Loucy (cell line): Measurements from ENCODE around the gene DISP3.

ENCODE experiments used
- H2AFZ ChIP-seq: fragments of 200-600 bp; sonication (generic); 2 replicates; pipeline ENCODE4 v1.6.0; 2016; ENCODE audit warnings: antibody characterized with exemption, mild to moderate bottlenecking, low read length, moderate library complexity
- H3F3A ChIP-seq: fragments of 200-600 bp; 2 replicates; pipeline ENCODE4 v1.6.0; 2016; ENCODE audit warnings: antibody characterized with exemption, low read depth, mild to moderate bottlenecking
- H3K27me3 ChIP-seq: fragments of 200-600 bp; sonication (generic); 2 replicates; pipeline ENCODE4 v1.6.1; 2014; ENCODE audit warnings: low read length, mild to moderate bottlenecking; ENCODE audit not compliant: insufficient read depth, poor library complexity, severe bottlenecking
- H3K36me3 ChIP-seq: fragments of 200-600 bp; sonication (generic); 2 replicates; pipeline ENCODE4 v1.6.1; 2016; ENCODE audit warnings: low read length; ENCODE audit not compliant: insufficient read depth
- H3K4me1 ChIP-seq: fragments of 200-600 bp; sonication (generic); 2 replicates; pipeline ENCODE4 v1.5.1; 2014; ENCODE audit warnings: low read length, mild to moderate bottlenecking; ENCODE audit not compliant: insufficient read depth, poor library complexity, severe bottlenecking
- H3K4me2 ChIP-seq: fragments of 200-600 bp; sonication (generic); 2 replicates; pipeline ENCODE4 v1.6.0; 2014; ENCODE audit warnings: antibody characterized with exemption, low read length, low read depth, mild to moderate bottlenecking; ENCODE audit not compliant: poor library complexity, severe bottlenecking
- H3K4me3 ChIP-seq: fragments of 200-600 bp; sonication (generic); 2 replicates; pipeline ENCODE4 v1.5.1; 2014; ENCODE audit warnings: low read length, mild to moderate bottlenecking, mixed read lengths; ENCODE audit not compliant: poor library complexity, severe bottlenecking
- H3K79me2 ChIP-seq: fragments of 200-600 bp; sonication (generic); 2 replicates; pipeline ENCODE4 v1.6.1; 2014; ENCODE audit warnings: low read length; ENCODE audit not compliant: insufficient read depth
- H3K9ac ChIP-seq: fragments of 200-600 bp; sonication (generic); 2 replicates; pipeline ENCODE4 v1.6.0; 2014; ENCODE audit warnings: mild to moderate bottlenecking, low read depth, low read length, moderate library complexity; ENCODE audit not compliant: poor library complexity, severe bottlenecking
- H3K9me2 ChIP-seq: fragments of 200-600 bp; sonication (generic); replicated peaks from 2 replicates; pipeline ENCODE4 v1.6.1; 2016; ENCODE audit warnings: low read depth, low read length, mixed read lengths
- H3K9me3 ChIP-seq: fragments of 200-600 bp; sonication (generic); 2 replicates; pipeline ENCODE4 v1.6.1; 2014; ENCODE audit warnings: mild to moderate bottlenecking, antibody characterized with exemption, low read length, low read depth; ENCODE audit not compliant: insufficient read depth
- H4K20me1 ChIP-seq: fragments of 200-600 bp; sonication (generic); 2 replicates; pipeline ENCODE4 v1.6.0; 2014; ENCODE audit warnings: antibody characterized with exemption, low read length, mild to moderate bottlenecking; ENCODE audit not compliant: insufficient read depth, poor library complexity, severe bottlenecking
- EZH2phosphoT487 ChIP-seq: fragments of 200-600 bp; IDR thresholded peaks from 2 replicates; pipeline ENCODE4 v1.6.1; 2018; ENCODE audit warnings: antibody characterized with exemption, mild to moderate bottlenecking, moderate library complexity, borderline replicate concordance
- TF ChIP-seq, protein P1 (sequence below): fragments of 200-600 bp; sonication (generic); conservative IDR thresholded peaks from 2 replicates; pipeline ENCODE4 v1.5.1; 2014; ENCODE audit warnings: mild to moderate bottlenecking, antibody characterized with exemption, low read length

The DISP3 gene

GRCh38 chr1:11562664-11563063, 83.7 kb downstream of the DISP3 start:
- no peaks in the 10 kb centered on the region for H3K4me1 ChIP-seq
- no peaks in the 10 kb centered on the region for H3K79me2 ChIP-seq
- TF ChIP-seq, protein P1, sequence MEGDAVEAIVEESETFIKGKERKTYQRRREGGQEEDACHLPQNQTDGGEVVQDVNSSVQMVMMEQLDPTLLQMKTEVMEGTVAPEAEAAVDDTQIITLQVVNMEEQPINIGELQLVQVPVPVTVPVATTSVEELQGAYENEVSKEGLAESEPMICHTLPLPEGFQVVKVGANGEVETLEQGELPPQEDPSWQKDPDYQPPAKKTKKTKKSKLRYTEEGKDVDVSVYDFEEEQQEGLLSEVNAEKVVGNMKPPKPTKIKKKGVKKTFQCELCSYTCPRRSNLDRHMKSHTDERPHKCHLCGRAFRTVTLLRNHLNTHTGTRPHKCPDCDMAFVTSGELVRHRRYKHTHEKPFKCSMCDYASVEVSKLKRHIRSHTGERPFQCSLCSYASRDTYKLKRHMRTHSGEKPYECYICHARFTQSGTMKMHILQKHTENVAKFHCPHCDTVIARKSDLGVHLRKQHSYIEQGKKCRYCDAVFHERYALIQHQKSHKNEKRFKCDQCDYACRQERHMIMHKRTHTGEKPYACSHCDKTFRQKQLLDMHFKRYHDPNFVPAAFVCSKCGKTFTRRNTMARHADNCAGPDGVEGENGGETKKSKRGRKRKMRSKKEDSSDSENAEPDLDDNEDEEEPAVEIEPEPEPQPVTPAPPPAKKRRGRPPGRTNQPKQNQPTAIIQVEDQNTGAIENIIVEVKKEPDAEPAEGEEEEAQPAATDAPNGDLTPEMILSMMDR = no peak
- no peak for TF ChIP-seq EZH2phosphoT487
- no peaks in the 10 kb centered on the region for H3K9me2 ChIP-seq
- no peak overlapping the region for H3K4me3 ChIP-seq
- no peak overlapping the region for H2AFZ ChIP-seq
- H3F3A ChIP-seq = no peaks in the 10 kb centered on the region
- no peak overlapping the region for H3K9ac ChIP-seq
- H3K27me3 ChIP-seq = no peaks in the 10 kb centered on the region
- no peak overlapping the region for H3K4me2 ChIP-seq
- H3K9me3 ChIP-seq = no peaks in the 10 kb centered on the region
- H3K36me3 ChIP-seq = no peaks in the 10 kb centered on the region
- no peaks in the 10 kb centered on the region for H4K20me1 ChIP-seq

- no peaks in the 10 kb centered on the region for H3K79me2 ChIP-seq
- no peaks in the 10 kb centered on the region for H3K4me1 ChIP-seq
- H3K36me3 ChIP-seq = no peaks in the 10 kb centered on the region
- H3K4me2 ChIP-seq = no peak overlapping the region
- no peaks in the 10 kb centered on the region for H3F3A ChIP-seq
- no peak overlapping the region for H2AFZ ChIP-seq
- no peak for TF ChIP-seq EZH2phosphoT487
- TF ChIP-seq, protein P1 = no peak
- no peaks in the 10 kb centered on the region for H3K27me3 ChIP-seq
- H3K9ac ChIP-seq = no peak overlapping the region
- H3K9me3 ChIP-seq = no peaks in the 10 kb centered on the region
- H3K9me2 ChIP-seq = no peaks in the 10 kb centered on the region
- H4K20me1 ChIP-seq = no peaks in the 10 kb centered on the region
- no peak overlapping the region for H3K4me3 ChIP-seq
Observed at GRCh38 chr1:11563560-11564069, 84.7 kb downstream of the DISP3 start.

- Histone ChIP-seq H3K4me1 (no peaks in the 10 kb centered on the region), H3K9ac (no peak overlapping the region), H3K9me2 (no peaks in the 10 kb centered on the region), H4K20me1 (no peaks in the 10 kb centered on the region), H3K79me2 (no peaks in the 10 kb centered on the region), H3K36me3 (no peaks in the 10 kb centered on the region), H3K9me3 (no peaks in the 10 kb centered on the region), H3K4me2 (no peak overlapping the region), H3K27me3 (no peaks in the 10 kb centered on the region), H3K4me3 (no peak overlapping the region), H3F3A (no peaks in the 10 kb centered on the region), H2AFZ (no peak overlapping the region)
- TF ChIP-seq, protein P1 = no peak
- TF ChIP-seq EZH2phosphoT487 = no peak
Observed at GRCh38 chr1:11564237-11564636, 85.3 kb downstream of the DISP3 start.
